GM23248 (cell line): Measurements from ENCODE around the gene GPER1. TPM values are rescaled to one million over a fixed set of nuclear protein-coding genes. Genes with fewer than 3 reads are reported as not detected.

Experiments used
- DNase-seq: peaks from one replicate; pipeline ENCODE4 v3.0.0-alpha.2; 2015
- H2AFZ ChIP-seq: fragments of 200-600 bp; sonication (generic); 2 replicates; pipeline ENCODE4 v1.6.1; 2016; ENCODE audit warnings: antibody characterized with exemption
- H3F3A ChIP-seq: fragments of 200-600 bp; sonication (generic); 2 replicates; pipeline ENCODE4 v1.6.1; 2016; ENCODE audit warnings: mild to moderate bottlenecking, antibody characterized with exemption, mixed run types; ENCODE audit not compliant: insufficient read depth
- H3K27ac ChIP-seq: fragments of 200-600 bp; sonication (generic); 2 replicates; pipeline ENCODE4 v1.5.1; 2016; ENCODE audit warnings: mild to moderate bottlenecking
- H3K27me3 ChIP-seq: fragments of 200-600 bp; sonication (generic); replicated peaks from 2 replicates; pipeline ENCODE4 v1.6.1; 2016; ENCODE audit warnings: mild to moderate bottlenecking; ENCODE audit not compliant: insufficient read depth
- H3K36me3 ChIP-seq: fragments of 200-600 bp; sonication (generic); 2 replicates; pipeline ENCODE4 v1.6.1; 2016; ENCODE audit warnings: low read depth, mild to moderate bottlenecking
- H3K4me1 ChIP-seq: fragments of 200-600 bp; sonication (generic); 2 replicates; pipeline ENCODE4 v1.6.1; 2016; ENCODE audit warnings: mild to moderate bottlenecking; ENCODE audit not compliant: insufficient read depth
- H3K4me2 ChIP-seq: fragments of 200-600 bp; sonication (generic); one replicate; pipeline ENCODE4 v1.6.1; 2016; ENCODE audit warnings: mild to moderate bottlenecking; ENCODE audit not compliant: unreplicated experiment
- H3K4me3 ChIP-seq: fragments of 200-600 bp; sonication (generic); 2 replicates; pipeline ENCODE4 v1.5.1; 2016; ENCODE audit warnings: mild to moderate bottlenecking
- H3K79me2 ChIP-seq: fragments of 200-600 bp; sonication (generic); 2 replicates; pipeline ENCODE4 v1.6.1; 2016; ENCODE audit warnings: mild to moderate bottlenecking; ENCODE audit not compliant: insufficient read depth
- H3K9ac ChIP-seq: fragments of 200-600 bp; sonication (generic); 2 replicates; pipeline ENCODE4 v1.6.1; 2016; ENCODE audit warnings: mild to moderate bottlenecking
- H3K9me2 ChIP-seq: fragments of 200-600 bp; sonication (generic); 2 replicates; pipeline ENCODE4 v1.6.1; 2016; ENCODE audit warnings: mixed run types, mild to moderate bottlenecking, moderate library complexity; ENCODE audit not compliant: insufficient read depth
- H3K9me3 ChIP-seq: fragments of 200-600 bp; sonication (generic); one replicate; pipeline ENCODE4 v1.6.1; 2017; ENCODE audit warnings: low read depth
- H4K20me1 ChIP-seq: fragments of 200-600 bp; sonication (generic); 2 replicates; pipeline ENCODE4 v1.6.0; 2016; ENCODE audit not compliant: insufficient read depth
- EZH2 ChIP-seq: fragments of 200-600 bp; sonication (generic); IDR thresholded peaks from 2 replicates; pipeline ENCODE4 v1.6.1; 2018; ENCODE audit warnings: antibody characterized with exemption, mild to moderate bottlenecking; ENCODE audit not compliant: insufficient read depth, poor library complexity, severe bottlenecking
- EZH2phosphoT487 ChIP-seq: fragments of 200-600 bp; sonication (generic); IDR thresholded peaks from 2 replicates; pipeline ENCODE4 v1.6.1; 2018; ENCODE audit warnings: antibody characterized with exemption, moderate library complexity, mild to moderate bottlenecking, low read depth; ENCODE audit not compliant: insufficient read depth
- WGBS, 2 experiments: methylation state at CpG; one replicate each; pipeline ENCODE4 v1.1.6; 2015 to 2017; ENCODE audit warnings: low lambda C conversion rate in 2 of 2, low coverage in 1 of 2; ENCODE audit errors: missing lambda C conversion rate in 2 of 2; 5-methylcytosine and 5-hydroxymethylcytosine counted together
- in situ Hi-C: fragments of 300-500 bp; cut with MboI; formaldehyde crosslinking; loops from 2 replicates; pipeline ENCODE4 v1.15.0; 2020
- polyA plus RNA-seq: library from polyadenylated mRNA; unstranded; fragments of >200 nt; fragmentation: Nextera tagmentation; extraction: Ambion mirVana; gene quantifications from 2 replicates; pipeline ENCODE4 v1.2.1, GENCODE V29; 2016
- total RNA-seq: library from RNA; depleted of rRNA; stranded (reverse); fragments of >200 nt; shearing (Covaris generic); gene quantifications from 2 replicates; pipeline ENCODE4 v1.2.3, GENCODE V29; 2014

GPER1 gene
- total and polyA plus RNA-seq, 2 experiments from 2014 or later, result 5.6 to 6.7 TPM

- Histone ChIP-seq H3K36me3 (no peaks in the 10 kb centered on the region), H3K27me3 (no peaks in the 10 kb centered on the region), H3K9me2 (no peaks in the 10 kb centered on the region), H3K9me3 (no peaks in the 10 kb centered on the region), H3K4me3 (no peak overlapping the region), H4K20me1 (no peaks in the 10 kb centered on the region), H3K9ac (no peak overlapping the region), H3K4me1 (peaks cover 25% of the 10 kb centered on the region), H2AFZ (no peak overlapping the region), H3F3A (peaks cover 18% of the 10 kb centered on the region), H3K27ac (no peak overlapping the region), H3K4me2 (no peak overlapping the region), H3K79me2 (no peaks in the 10 kb centered on the region)
- in situ Hi-C loops, result no loop called here
- TF ChIP-seq EZH2phosphoT487 (no peak), EZH2 (no peak)
- no peak for DNase-seq
- WGBS, 2 experiments, result 94 to 97% methylated on average over 16 to 18 of the region's 18 CpGs
Measured at GRCh38 chr7:1091644-1092027, 3.7 kb downstream of the GPER1 start.

DNA sequence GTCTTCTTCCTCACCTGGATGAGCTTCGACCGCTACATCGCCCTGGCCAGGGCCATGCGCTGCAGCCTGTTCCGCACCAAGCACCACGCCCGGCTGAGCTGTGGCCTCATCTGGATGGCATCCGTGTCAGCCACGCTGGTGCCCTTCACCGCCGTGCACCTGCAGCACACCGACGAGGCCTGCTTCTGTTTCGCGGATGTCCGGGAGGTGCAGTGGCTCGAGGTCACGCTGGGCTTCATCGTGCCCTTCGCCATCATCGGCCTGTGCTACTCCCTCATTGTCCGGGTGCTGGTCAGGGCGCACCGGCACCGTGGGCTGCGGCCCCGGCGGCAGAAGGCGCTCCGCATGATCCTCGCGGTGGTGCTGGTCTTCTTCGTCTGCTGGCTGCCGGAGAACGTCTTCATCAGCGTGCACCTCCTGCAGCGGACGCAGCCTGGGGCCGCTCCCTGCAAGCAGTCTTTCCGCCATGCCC is 4.3 kb downstream of the GPER1 start:
- TF ChIP-seq EZH2phosphoT487 (no peak), EZH2 (no peak)
- Histone ChIP-seq H3K9me2 (no peaks in the 10 kb centered on the region), H3F3A (peaks cover 16% of the 10 kb centered on the region), H3K9ac (no peak overlapping the region), H3K4me2 (no peak overlapping the region), H3K27ac (no peak overlapping the region), H3K36me3 (no peaks in the 10 kb centered on the region), H4K20me1 (no peaks in the 10 kb centered on the region), H3K27me3 (no peaks in the 10 kb centered on the region), H3K79me2 (no peaks in the 10 kb centered on the region), H3K4me3 (no peak overlapping the region), H3K9me3 (no peaks in the 10 kb centered on the region), H3K4me1 (peaks cover 21% of the 10 kb centered on the region), H2AFZ (no peak overlapping the region)
- 96 to 97% methylated on average over 30 to 40 of the region's 40 CpGs for WGBS, 2 experiments
- in situ Hi-C loops, result no loop called here
- no peak for DNase-seq

DNA sequence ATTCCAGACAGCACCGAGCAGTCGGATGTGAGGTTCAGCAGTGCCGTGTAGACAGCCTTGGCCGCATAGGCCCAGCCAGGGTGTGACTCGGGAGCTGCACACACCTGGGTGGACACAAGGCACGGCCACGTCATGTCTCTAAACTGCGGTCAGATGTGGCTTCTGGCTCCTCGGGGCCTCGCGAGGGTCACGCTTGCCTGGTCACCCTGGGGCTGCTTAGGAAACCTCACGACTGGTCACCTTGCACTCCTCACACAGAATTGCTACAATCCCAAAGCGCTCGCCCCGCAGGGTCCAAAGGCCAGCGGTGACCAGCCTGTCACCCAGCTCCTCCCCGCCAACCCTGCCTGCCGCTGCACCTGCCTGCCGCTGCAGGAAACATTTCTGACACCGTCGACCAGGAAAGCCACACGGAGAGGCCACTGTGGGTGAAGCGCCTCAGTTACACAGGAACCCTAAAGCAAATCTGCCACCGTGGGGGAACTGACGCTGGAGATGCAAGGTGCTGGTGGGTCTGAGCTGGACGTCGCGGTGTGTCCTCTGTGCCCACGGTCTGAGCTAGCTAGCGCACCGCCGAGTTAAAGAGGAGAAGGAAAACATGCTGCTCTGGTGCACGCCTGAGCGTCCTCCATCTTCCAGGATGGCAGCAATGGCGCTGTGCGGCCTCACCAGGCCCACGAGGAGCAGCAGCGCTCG is 5.0 kb downstream of the GPER1 start:
- H3K9me3 ChIP-seq, result no peaks in the 10 kb centered on the region
- H3K4me3 ChIP-seq, result no peak overlapping the region
- H3K4me2 ChIP-seq, result no peak overlapping the region
- H3K27me3 ChIP-seq, result no peaks in the 10 kb centered on the region
- in situ Hi-C loops, result no loop called here
- H3F3A ChIP-seq, result peaks cover 8% of the 10 kb centered on the region; the same call in 1 of the 2 replicates
- no peaks in the 10 kb centered on the region for H4K20me1 ChIP-seq
- no peaks in the 10 kb centered on the region for H3K36me3 ChIP-seq
- DNase-seq, result no peak
- H3K27ac ChIP-seq, result no peak overlapping the region
- no peaks in the 10 kb centered on the region for H3K79me2 ChIP-seq
- peaks cover 14% of the 10 kb centered on the region for H3K4me1 ChIP-seq
- no peaks in the 10 kb centered on the region for H3K9me2 ChIP-seq
- 94 to 97% methylated on average over 40 of the region's 40 CpGs for WGBS, 2 experiments
- no peak overlapping the region for H3K9ac ChIP-seq
- H2AFZ ChIP-seq, result no peak overlapping the region
- no peak for TF ChIP-seq EZH2phosphoT487
- no peak for TF ChIP-seq EZH2

DNA sequence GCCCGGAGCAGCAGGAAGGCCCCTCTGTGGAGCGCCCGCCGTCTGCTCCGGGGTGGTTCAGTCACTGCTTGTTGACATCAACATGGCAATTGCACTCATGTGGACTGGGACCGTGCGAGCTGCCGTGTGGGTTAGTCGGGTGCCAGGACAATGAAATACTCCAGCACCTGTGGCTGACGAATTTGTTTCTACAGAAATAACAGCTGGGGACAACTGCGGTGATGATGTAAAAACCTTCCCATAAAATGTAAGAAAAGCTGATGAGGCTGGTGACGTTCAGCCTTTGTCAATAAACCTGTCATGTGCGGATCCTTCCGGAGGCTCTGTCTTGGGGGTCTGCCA is 5.6 kb downstream of the GPER1 start:
- Histone ChIP-seq H3K27ac (no peak overlapping the region), H3K9me3 (no peaks in the 10 kb centered on the region), H3K4me2 (no peak overlapping the region), H3K79me2 (no peaks in the 10 kb centered on the region), H3K27me3 (no peaks in the 10 kb centered on the region), H3K4me3 (no peak overlapping the region), H3K4me1 (peaks cover 8% of the 10 kb centered on the region), H4K20me1 (no peaks in the 10 kb centered on the region), H2AFZ (no peak overlapping the region), H3K36me3 (no peaks in the 10 kb centered on the region), H3K9me2 (no peaks in the 10 kb centered on the region), H3K9ac (no peak overlapping the region), H3F3A (peaks cover 3% of the 10 kb centered on the region; the same call in 1 of the 2 replicates)
- no peak for TF ChIP-seq EZH2phosphoT487
- DNase-seq, result no peak
- WGBS, 2 experiments, result 90% methylated on average over 14 of the region's 14 CpGs
- in situ Hi-C loops, result no loop called here
